KOPT-K1 (cell line): Measurements from ENCODE around the gene LENG9.
A peak's percentile ranks its signal among the peaks of the same experiment; 100 is the strongest.
"Not testable (repeated sequence)": the region's sequence is repeated elsewhere in the genome, so short reads cannot be mapped to it uniquely, and the experiment has no call there.

Experiments used
- H3K27ac ChIP-seq: fragments of 200-600 bp; sonication (generic); 2 replicates; pipeline ENCODE4 v1.5.1; 2016; ENCODE audit warnings: antibody characterized with exemption, mild to moderate bottlenecking, low read depth, low read length; ENCODE audit not compliant: poor library complexity, severe bottlenecking
- H3K36me3 ChIP-seq: fragments of 200-600 bp; sonication (generic); 2 replicates; pipeline ENCODE4 v1.5.1; 2017; ENCODE audit warnings: antibody characterized with exemption, mild to moderate bottlenecking, low read length, moderate library complexity; ENCODE audit not compliant: insufficient read depth
- H3K9me3 ChIP-seq: fragments of 200-600 bp; sonication (generic); 2 replicates; pipeline ENCODE4 v1.5.1; 2017; ENCODE audit warnings: antibody characterized with exemption, low read length, mild to moderate bottlenecking; ENCODE audit not compliant: insufficient read depth, poor library complexity, severe bottlenecking

Gene LENG9

GRCh38 chr19:54456423-54457373 lies 6.9 kb downstream of the LENG9 start:
- Histone ChIP-seq H3K9me3 (no peaks in the 10 kb centered on the region), H3K27ac (no peak overlapping the region), H3K36me3 (peaks cover 98% of the 10 kb centered on the region)

- no peak overlapping the region for H3K27ac ChIP-seq
- H3K36me3 ChIP-seq, result peaks cover 98% of the 10 kb centered on the region
- no peaks in the 10 kb centered on the region for H3K9me3 ChIP-seq
Observed at GRCh38 chr19:54455786-54456422, 7.7 kb downstream of the LENG9 start.

- Histone ChIP-seq H3K27ac (no peak overlapping the region), H3K36me3 (peaks cover 93% of the 10 kb centered on the region), H3K9me3 (no peaks in the 10 kb centered on the region)
Observed at GRCh38 chr19:54454781-54455675, 8.6 kb downstream of the LENG9 start.

- H3K27ac ChIP-seq, result no peak overlapping the region
- H3K9me3 ChIP-seq, result no peaks in the 10 kb centered on the region
- H3K36me3 ChIP-seq, result peaks cover 84% of the 10 kb centered on the region
Observed at GRCh38 chr19:54453921-54454780, 9.4 kb downstream of the LENG9 start.

- Histone ChIP-seq H3K36me3 (peaks cover 69% of the 10 kb centered on the region), H3K9me3 (no peaks in the 10 kb centered on the region), H3K27ac (no peak overlapping the region)
Observed at GRCh38 chr19:54452626-54453025, 11.0 kb downstream of the LENG9 start.

- H3K27ac ChIP-seq, result no peak overlapping the region
- H3K36me3 ChIP-seq, result peaks cover 63% of the 10 kb centered on the region
- H3K9me3 ChIP-seq, result no peaks in the 10 kb centered on the region
Observed at GRCh38 chr19:54451997-54452396, 11.6 kb downstream of the LENG9 start.

- Histone ChIP-seq H3K36me3 (peaks cover 57% of the 10 kb centered on the region), H3K9me3 (no peaks in the 10 kb centered on the region), H3K27ac (no peak overlapping the region)
Observed at GRCh38 chr19:54451331-54451871, 12.2 kb downstream of the LENG9 start.

- Histone ChIP-seq H3K36me3 (peaks cover 54% of the 10 kb centered on the region), H3K27ac (peak overlapping the region; percentile 89), H3K9me3 (no peaks in the 10 kb centered on the region)
Observed at GRCh38 chr19:54449701-54450069, 13.9 kb downstream of the LENG9 start.

GRCh38 chr19:54448774-54449700 lies 14.5 kb downstream of the LENG9 start, which contains the start of gene LENG8:
Gene LENG8 (plus strand): TSS chr19:54449199. CDS start chr19:54451345, 2,146 bp downstream.
- Histone ChIP-seq H3K9me3 (no peaks in the 10 kb centered on the region), H3K27ac (peak within 1 kb of the TSS; percentile 89), H3K36me3 (peaks cover 51% of the 10 kb centered on the region)

- H3K9me3 ChIP-seq, result no peaks in the 10 kb centered on the region
- peaks cover 47% of the 10 kb centered on the region for H3K36me3 ChIP-seq
- peak overlapping the region; percentile 89 for H3K27ac ChIP-seq
Observed at GRCh38 chr19:54448040-54448773, 15.4 kb downstream of the LENG9 start.

- not testable (repeated sequence) for H3K27ac ChIP-seq, H3K9me3 ChIP-seq
- peaks cover 34% of the 10 kb centered on the region for H3K36me3 ChIP-seq
Observed at GRCh38 chr19:54446349-54446748, 17.2 kb downstream of the LENG9 start.

GRCh38 chr19:54444737-54445136 lies 18.8 kb downstream of the LENG9 start:
- Histone ChIP-seq H3K27ac (no peak overlapping the region), H3K9me3 (no peaks in the 10 kb centered on the region), H3K36me3 (peaks cover 28% of the 10 kb centered on the region)
